Measurements from ENCODE around the gene BCAS1.

Gene BCAS1

GRCh38 chr20:53923566-53924369, 146.6 kb downstream of the BCAS1 start:
- DNase-seq (ENCODE audit: low read depth) = no peak

GRCh38 chr20:53922901-53923314, 147.5 kb downstream of the BCAS1 start:
- no peak for DNase-seq (ENCODE audit: low read depth)

- no peak for DNase-seq (ENCODE audit: low read depth)
Measured at GRCh38 chr20:53921443-53921973, 148.9 kb downstream of the BCAS1 start.

DNA sequence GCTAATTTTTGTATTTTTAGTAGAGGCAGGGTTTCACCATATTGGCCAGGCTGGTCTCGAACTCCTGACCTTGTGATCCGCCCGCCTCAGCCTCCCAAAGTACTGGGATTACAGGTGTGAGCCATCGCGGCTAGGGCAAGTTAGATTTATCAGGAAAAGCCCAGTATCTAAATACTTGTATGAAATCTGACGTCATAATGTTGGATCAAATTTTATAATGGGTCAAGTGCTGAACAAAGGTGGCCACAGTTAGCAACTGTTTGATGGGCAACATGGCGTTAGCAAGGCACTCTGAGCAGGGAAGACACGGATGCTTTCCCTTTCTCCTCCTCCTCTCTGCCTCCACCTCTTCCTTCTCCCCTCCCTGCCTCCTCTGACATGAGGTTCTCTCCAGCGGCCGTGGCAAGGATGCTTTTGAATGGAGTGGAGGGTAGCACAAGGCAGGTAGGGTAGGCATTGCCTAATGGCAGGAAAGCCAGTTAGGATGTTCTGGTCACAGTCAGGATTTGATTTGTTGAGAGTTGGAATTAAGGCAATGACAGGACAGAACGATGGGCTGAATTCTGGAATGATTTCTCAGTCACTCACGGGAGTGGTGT, 149.6 kb downstream of the BCAS1 start:
- no peak for DNase-seq (ENCODE audit: low read depth)

DNA sequence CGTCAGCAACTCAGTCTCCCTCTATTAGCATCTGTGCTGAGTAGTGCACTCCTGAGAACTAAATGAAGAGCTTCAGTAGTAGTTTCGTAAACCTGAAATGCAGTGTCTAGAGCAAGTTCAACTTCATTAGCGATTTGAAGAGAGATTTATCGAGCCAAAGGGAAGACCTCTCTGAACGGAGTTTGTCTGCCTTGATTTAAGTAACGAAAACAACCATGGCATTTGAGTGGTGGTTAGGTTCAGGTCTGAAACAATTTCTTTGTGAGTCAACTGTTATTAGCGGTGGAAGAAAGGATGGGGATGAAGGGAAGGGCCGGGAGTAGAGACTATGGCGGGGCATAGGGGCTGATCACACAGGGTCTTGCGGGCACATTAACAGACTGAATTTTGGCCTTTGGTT, 150.5 kb downstream of the BCAS1 start:
- DNase-seq (ENCODE audit: low read depth) = no peak

GRCh38 chr20:53918949-53919361, 151.4 kb downstream of the BCAS1 start:
- no peak for DNase-seq (ENCODE audit: low read depth)

DNA sequence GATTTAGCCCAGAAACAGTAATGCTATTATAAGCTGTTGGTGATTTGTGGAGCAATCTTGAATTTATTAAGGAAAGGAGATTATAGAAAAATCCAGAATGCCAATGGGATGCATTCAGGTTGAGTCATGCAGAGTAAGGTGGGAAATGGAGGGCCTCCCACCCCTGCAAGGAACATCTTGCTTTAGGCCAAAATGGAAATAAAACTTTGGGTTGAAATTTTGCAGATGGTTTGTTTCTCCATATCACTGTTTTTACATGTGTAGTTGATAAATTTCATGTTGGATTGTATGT, 152.4 kb downstream of the BCAS1 start:
- no peak for DNase-seq (ENCODE audit: low read depth)

- DNase-seq (ENCODE audit: low read depth) = no peak
Measured at GRCh38 chr20:53917145-53918019, 153.0 kb downstream of the BCAS1 start.

GRCh38 chr20:53916173-53916512, 154.3 kb downstream of the BCAS1 start:
- DNase-seq (ENCODE audit: low read depth) = no peak

GRCh38 chr20:53915446-53916172, 154.8 kb downstream of the BCAS1 start:
- DNase-seq (ENCODE audit: low read depth) = peak; percentile 98

- no peak for DNase-seq (ENCODE audit: low read depth)
Measured at GRCh38 chr20:53914781-53915445, 155.5 kb downstream of the BCAS1 start.

GRCh38 chr20:53914091-53914780, 156.2 kb downstream of the BCAS1 start:
- DNase-seq (ENCODE audit: low read depth) = no peak

- DNase-seq (ENCODE audit: low read depth) = no peak
Measured at GRCh38 chr20:53911301-53911700, 159.1 kb downstream of the BCAS1 start.

DNA sequence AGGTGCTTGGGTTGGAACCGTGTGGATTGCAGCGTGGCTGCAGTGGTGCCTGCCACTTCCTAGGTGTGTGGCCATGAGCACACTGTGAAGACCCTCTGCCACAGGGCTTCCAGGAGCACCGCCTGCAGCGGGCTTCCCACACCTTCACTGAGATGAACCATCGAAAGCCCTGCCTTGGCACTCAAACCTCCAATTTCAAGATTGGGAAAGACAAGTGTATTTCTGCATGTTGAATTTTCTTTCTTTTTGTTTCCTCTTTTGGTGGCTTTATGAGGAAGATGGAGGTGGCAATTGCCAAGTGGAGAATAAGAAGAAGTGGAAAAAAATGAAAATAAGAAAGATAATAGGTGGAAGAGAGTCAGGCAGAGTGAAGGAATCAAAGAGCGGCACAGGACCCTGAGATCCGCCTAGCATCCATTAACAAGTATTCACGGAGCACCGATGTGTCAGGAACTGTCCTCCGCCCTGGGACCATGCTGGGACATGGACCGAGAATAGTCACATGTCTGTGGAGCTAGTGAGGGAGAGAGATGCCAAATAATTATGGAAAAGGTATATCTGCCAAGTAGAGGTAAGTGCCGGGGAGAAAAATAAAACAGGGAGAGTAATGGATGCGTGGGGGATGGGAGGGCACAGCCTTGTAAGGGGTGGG, 159.9 kb downstream of the BCAS1 start:
- no peak for DNase-seq (ENCODE audit: low read depth)

- DNase-seq (ENCODE audit: low read depth) = no peak
Measured at GRCh38 chr20:53907968-53908751, 162.2 kb downstream of the BCAS1 start.

DNA sequence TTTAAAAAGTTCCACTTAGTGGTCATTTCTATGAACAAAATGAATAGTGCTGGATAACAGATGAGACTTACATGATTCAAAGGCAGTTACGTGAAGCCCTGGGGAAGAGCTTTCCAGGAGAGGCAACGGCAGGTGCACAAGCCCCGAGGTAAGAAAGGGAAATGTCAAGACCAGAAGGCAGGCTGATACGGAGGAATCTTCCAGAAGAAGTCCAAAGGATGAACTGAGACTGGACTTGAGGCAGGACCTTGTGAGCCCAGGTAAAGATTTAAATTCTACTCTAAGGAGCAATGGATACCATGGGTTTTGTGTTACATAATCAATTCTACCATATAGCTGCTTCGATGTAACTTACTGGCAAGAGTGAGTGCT, 164.6 kb downstream of the BCAS1 start:
- DNase-seq (ENCODE audit: low read depth) = no peak

GRCh38 chr20:53905019-53905819, 165.2 kb downstream of the BCAS1 start:
- no peak for DNase-seq (ENCODE audit: low read depth)

DNA sequence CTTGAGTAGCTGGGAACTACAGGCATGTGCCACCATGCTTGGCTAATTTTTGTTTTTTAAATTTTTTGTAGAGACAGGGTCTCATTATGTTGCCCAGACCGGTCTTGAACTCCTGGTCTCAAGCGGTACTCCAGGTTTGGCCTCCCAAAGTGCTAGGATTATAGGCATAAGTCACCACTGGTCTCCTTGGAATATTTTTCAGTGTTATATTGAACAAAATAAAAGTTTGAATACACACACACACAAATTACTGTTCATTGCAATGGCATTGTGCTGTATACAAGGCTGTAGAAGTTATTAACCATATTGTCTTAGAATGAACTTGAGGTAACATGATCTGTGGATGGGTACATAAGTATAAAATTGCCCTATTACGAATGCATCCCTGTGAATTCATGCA, 166.1 kb downstream of the BCAS1 start:
- no peak for DNase-seq (ENCODE audit: low read depth)

- DNase-seq (ENCODE audit: low read depth) = no peak
Measured at GRCh38 chr20:53903652-53903987, 166.8 kb downstream of the BCAS1 start.
